Mesendoderm (in vitro differentiated cells): ENCODE results near the gene TMEM151B.

Experiments
- DNase-seq: peaks from one replicate; pipeline ENCODE4 v3.0.0; 2013
- H2AK5ac ChIP-seq: 2 replicates; pipeline ENCODE4 v1.6.1; 2013; ENCODE audit warnings: low read length, inconsistent platforms
- H2BK120ac ChIP-seq: 2 replicates; pipeline ENCODE4 v1.6.1; 2013; ENCODE audit warnings: low read depth, mild to moderate bottlenecking, low read length, moderate library complexity, mixed read lengths
- H2BK15ac ChIP-seq: replicated peaks from 2 replicates; pipeline ENCODE4 v1.6.1; 2013; ENCODE audit warnings: low read depth, mild to moderate bottlenecking, moderate library complexity
- H2BK5ac ChIP-seq: 2 replicates; pipeline ENCODE4 v1.6.1; 2013; ENCODE audit warnings: low read length, inconsistent platforms
- H3K18ac ChIP-seq: 2 replicates; pipeline ENCODE4 v1.6.1; 2013; ENCODE audit warnings: mild to moderate bottlenecking, low read length, mixed read lengths
- H3K23ac ChIP-seq: one replicate; pipeline ENCODE4 v1.6.1; 2013; ENCODE audit warnings: low read length
- H3K27ac ChIP-seq: 2 replicates; pipeline ENCODE4 v1.5.1; 2013; ENCODE audit warnings: low read depth, mild to moderate bottlenecking, inconsistent platforms, low read length, moderate library complexity
- H3K27me3 ChIP-seq: 2 replicates; pipeline ENCODE4 v1.6.1; 2013; ENCODE audit warnings: low read length, control low read depth, mild to moderate bottlenecking, inconsistent platforms; ENCODE audit not compliant: insufficient read depth, poor library complexity
- H3K36me3 ChIP-seq: 2 replicates; pipeline ENCODE4 v1.6.1; 2013; ENCODE audit warnings: low read length, inconsistent platforms; ENCODE audit not compliant: control insufficient read depth, insufficient read depth
- H3K4ac ChIP-seq: one replicate; pipeline ENCODE4 v1.6.1; 2013; ENCODE audit warnings: low read depth, mild to moderate bottlenecking, low read length, moderate library complexity
- H3K4me1 ChIP-seq: 2 replicates; pipeline ENCODE4 v1.6.1; 2013; ENCODE audit warnings: low read depth, low read length, inconsistent platforms; ENCODE audit not compliant: control insufficient read depth
- H3K4me2 ChIP-seq: 2 replicates; pipeline ENCODE4 v1.6.1; 2013; ENCODE audit warnings: low read length
- H3K4me3 ChIP-seq: 2 replicates; pipeline ENCODE4 v1.5.1; 2013; ENCODE audit warnings: mild to moderate bottlenecking, low read length
- H3K56ac ChIP-seq: one replicate; pipeline ENCODE4 v1.6.1; 2013; ENCODE audit warnings: low read length
- H3K79me1 ChIP-seq: 2 replicates; pipeline ENCODE4 v1.6.1; 2013; ENCODE audit warnings: low read length, inconsistent platforms
- H3K79me2 ChIP-seq: 2 replicates; pipeline ENCODE4 v1.6.1; 2013; ENCODE audit warnings: mild to moderate bottlenecking, low read length; ENCODE audit not compliant: control insufficient read depth, insufficient read depth
- H3K9ac ChIP-seq: 2 replicates; pipeline ENCODE4 v1.6.1; 2013; ENCODE audit warnings: low read length, inconsistent platforms
- H4K5ac ChIP-seq: one replicate; pipeline ENCODE4 v1.6.1; 2013; ENCODE audit warnings: low read length
- H4K8ac ChIP-seq: one replicate; pipeline ENCODE4 v1.6.1; 2013; ENCODE audit warnings: low read depth, mild to moderate bottlenecking, control low read depth, low read length, moderate library complexity
- WGBS: extraction: QIAGEN DNeasy Blood & Tissue Kit; methylation state at CpG from one replicate; pipeline ENCODE4 v1.1.7; 2013; ENCODE audit warnings: low lambda C conversion rate, missing lambda C conversion rate; ENCODE audit not compliant: insufficient coverage; ENCODE audit errors: extremely low coverage; 5-methylcytosine and 5-hydroxymethylcytosine counted together

TMEM151B gene

DNA sequence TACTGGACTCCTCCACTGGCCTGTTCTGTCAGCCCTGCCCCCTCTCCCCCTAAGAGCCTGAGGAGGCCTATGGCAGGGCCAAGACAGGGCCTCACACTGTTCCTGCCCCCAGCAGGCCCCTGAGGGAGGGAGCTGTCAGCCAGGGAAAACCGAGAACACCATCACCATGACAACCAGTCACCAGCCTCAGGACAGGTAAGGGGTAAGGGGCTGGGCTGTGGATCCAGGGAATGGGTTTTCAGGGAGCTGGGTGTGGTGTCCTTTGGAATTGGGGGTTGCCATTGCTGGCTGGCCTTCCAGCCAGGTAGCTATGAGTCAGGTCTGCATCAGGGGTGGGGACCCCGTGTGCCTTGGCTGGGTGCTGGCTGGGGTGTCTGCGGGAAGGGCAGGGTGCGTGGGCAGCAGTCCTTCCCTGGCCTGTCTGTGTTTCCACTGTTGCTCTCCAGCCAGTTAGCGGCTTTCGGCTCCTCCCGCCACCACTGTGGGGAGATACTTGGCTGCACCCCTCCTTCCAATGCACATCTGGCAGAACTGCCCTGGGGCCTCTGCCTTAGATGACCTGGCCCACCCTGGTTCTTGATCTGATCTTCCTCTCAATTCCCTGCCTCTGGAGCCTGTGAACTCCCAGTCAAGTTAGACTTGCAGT, 43.0 kb upstream of the TMEM151B start:
- Histone ChIP-seq H3K9ac (no peak overlapping the region), H3K23ac (no peak overlapping the region), H2BK120ac (no peak overlapping the region), H3K79me2 (peaks cover 10% of the 10 kb centered on the region), H4K5ac (no peak overlapping the region), H3K79me1 (peaks cover 3% of the 10 kb centered on the region), H3K36me3 (no peaks in the 10 kb centered on the region), H2BK15ac (no peak overlapping the region), H3K4me2 (no peak overlapping the region), H3K18ac (no peak overlapping the region), H2BK5ac (no peak overlapping the region), H4K8ac (no peak overlapping the region), H3K4ac (no peak overlapping the region), H3K27ac (no peak overlapping the region), H3K27me3 (no peaks in the 10 kb centered on the region), H3K4me1 (peaks cover 13% of the 10 kb centered on the region), H3K4me3 (no peak overlapping the region), H3K56ac (no peak overlapping the region), H2AK5ac (no peak overlapping the region)
- WGBS: no CpG with 5 or more reads among the region's 7 CpGs
- DNase-seq: peak; percentile 86

DNA sequence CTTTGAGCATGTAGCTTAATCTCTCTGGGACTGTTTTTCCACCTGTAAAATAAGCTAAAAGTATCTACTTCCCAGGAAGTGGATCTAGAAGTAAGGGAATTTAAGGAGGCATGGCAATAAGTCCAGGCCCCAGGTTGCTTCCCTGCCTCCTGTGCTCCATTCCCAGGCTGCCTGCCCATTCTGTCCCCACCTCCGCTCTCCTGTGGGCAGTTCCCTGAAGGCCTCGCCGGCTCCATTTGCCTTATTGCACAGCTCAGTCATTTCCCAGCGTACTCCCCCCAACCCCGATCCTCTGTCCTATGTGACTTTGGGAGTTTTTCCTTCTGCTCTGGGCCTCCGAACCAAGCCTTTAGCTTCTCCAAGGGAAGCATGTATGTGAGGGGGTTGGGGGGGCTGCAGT, 42.2 kb upstream of the TMEM151B start:
- Histone ChIP-seq H3K4me1 (peaks cover 8% of the 10 kb centered on the region), H3K9ac (no peak overlapping the region), H3K4me2 (no peak overlapping the region), H4K5ac (no peak overlapping the region), H3K27ac (no peak overlapping the region), H3K56ac (no peak overlapping the region), H3K4me3 (no peak overlapping the region), H2BK120ac (no peak overlapping the region), H2AK5ac (no peak overlapping the region), H2BK5ac (no peak overlapping the region), H2BK15ac (no peak overlapping the region), H3K23ac (no peak overlapping the region), H4K8ac (no peak overlapping the region), H3K27me3 (no peaks in the 10 kb centered on the region), H3K36me3 (no peaks in the 10 kb centered on the region), H3K79me2 (peaks cover 10% of the 10 kb centered on the region), H3K79me1 (peaks cover 3% of the 10 kb centered on the region), H3K18ac (no peak overlapping the region), H3K4ac (no peak overlapping the region)
- DNase-seq: no peak
- no CpG with 5 or more reads among the region's 6 CpGs for whole genome bisulfite sequencing

DNA sequence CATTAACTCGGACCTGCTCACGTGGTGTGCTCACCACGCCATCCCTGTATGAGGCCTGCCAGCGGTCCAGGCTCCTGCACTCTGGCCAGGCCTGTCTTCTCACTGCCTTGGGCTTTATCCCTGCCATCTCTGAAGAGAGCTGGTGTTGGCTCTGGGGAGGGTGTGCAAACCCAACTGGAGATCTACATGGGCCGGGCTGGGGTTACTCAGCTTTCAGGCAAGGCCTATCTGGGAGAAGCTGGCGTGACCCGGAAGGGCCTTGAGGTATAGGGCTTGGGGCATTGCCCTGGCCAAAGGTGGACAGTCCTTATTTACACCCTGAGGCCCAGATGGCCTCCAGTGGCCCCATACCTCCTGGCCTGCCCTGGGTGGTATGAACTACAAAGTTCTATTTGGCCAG, 41.8 kb upstream of the TMEM151B start:
- Histone ChIP-seq H3K36me3 (no peaks in the 10 kb centered on the region), H3K9ac (no peak overlapping the region), H3K27ac (no peak overlapping the region), H3K79me1 (peaks cover 3% of the 10 kb centered on the region), H2BK15ac (no peak overlapping the region), H2BK120ac (no peak overlapping the region), H3K4ac (no peak overlapping the region), H2BK5ac (no peak overlapping the region), H3K56ac (no peak overlapping the region), H3K4me3 (no peak overlapping the region), H3K4me2 (no peak overlapping the region), H3K79me2 (peaks cover 10% of the 10 kb centered on the region), H4K5ac (no peak overlapping the region), H3K18ac (no peak overlapping the region), H2AK5ac (no peak overlapping the region), H3K27me3 (no peaks in the 10 kb centered on the region), H3K4me1 (peaks cover 8% of the 10 kb centered on the region), H3K23ac (no peak overlapping the region), H4K8ac (no peak overlapping the region)
- WGBS: no CpG with 5 or more reads among the region's 7 CpGs
- no peak for DNase-seq

DNA sequence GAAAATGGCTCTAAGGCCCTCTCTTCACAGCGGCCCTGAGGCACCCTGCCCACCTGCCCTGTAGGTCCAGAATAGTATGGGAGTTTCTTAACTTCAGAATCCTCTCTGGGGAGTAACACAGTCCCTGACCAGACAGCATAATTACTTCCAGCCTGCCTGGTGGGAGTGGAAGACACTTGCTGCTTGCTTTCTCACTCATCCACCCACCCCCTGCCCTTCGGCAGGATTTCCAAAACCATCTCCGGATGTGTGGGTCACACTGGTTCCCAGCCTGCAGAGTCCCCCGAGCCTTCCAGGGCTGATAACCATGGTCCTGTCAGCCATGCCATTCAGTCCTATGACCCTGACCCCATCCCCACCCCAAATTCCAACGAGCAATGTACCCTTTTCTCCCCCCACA, 41.4 kb upstream of the TMEM151B start:
- no CpG with 5 or more reads among the region's 5 CpGs for WGBS
- no peaks in the 10 kb centered on the region for H3K27me3 ChIP-seq
- no peak overlapping the region for H3K4me2 ChIP-seq
- H3K9ac ChIP-seq: no peak overlapping the region
- H3K4me3 ChIP-seq: no peak overlapping the region
- H4K5ac ChIP-seq: no peak overlapping the region
- H3K36me3 ChIP-seq: no peaks in the 10 kb centered on the region
- DNase-seq: no peak
- no peak overlapping the region for H3K27ac ChIP-seq
- H3K4ac ChIP-seq: no peak overlapping the region
- H3K18ac ChIP-seq: no peak overlapping the region
- peaks cover 10% of the 10 kb centered on the region for H3K79me2 ChIP-seq
- H2AK5ac ChIP-seq: no peak overlapping the region
- no peak overlapping the region for H2BK5ac ChIP-seq
- H3K4me1 ChIP-seq: peaks cover 8% of the 10 kb centered on the region
- peaks cover 3% of the 10 kb centered on the region for H3K79me1 ChIP-seq
- no peak overlapping the region for H2BK15ac ChIP-seq
- no peak overlapping the region for H4K8ac ChIP-seq
- no peak overlapping the region for H3K56ac ChIP-seq
- H3K23ac ChIP-seq: no peak overlapping the region
- no peak overlapping the region for H2BK120ac ChIP-seq

DNA sequence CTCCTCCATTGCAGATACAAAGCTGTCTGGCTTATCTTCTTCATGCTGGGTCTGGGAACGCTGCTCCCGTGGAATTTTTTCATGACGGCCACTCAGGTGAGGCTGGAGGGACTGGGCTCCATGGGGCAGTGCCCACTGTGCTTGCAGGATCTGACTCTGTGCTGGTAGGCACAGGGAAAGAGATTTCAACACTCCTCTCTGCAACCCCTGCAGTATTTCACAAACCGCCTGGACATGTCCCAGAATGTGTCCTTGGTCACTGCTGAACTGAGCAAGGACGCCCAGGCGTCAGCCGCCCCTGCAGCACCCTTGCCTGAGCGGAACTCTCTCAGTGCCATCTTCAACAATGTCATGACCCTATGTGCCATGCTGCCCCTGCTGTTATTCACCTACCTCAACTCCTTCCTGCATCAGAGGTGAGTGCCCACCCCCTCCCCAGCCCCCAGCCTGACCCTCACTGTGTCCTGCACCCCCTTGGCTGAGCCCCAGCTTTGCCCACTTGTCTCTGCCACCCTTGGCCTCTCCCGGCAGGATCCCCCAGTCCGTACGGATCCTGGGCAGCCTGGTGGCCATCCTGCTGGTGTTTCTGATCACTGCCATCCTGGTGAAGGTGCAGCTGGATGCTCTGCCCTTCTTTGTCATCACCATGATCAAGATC, 40.7 kb upstream of the TMEM151B start:
- Histone ChIP-seq H4K8ac (no peak overlapping the region), H3K4ac (no peak overlapping the region), H2BK15ac (no peak overlapping the region), H3K56ac (no peak overlapping the region), H4K5ac (no peak overlapping the region), H3K9ac (no peak overlapping the region), H3K4me2 (no peak overlapping the region), H3K27me3 (no peaks in the 10 kb centered on the region), H3K4me1 (peaks cover 6% of the 10 kb centered on the region), H3K23ac (no peak overlapping the region), H3K79me2 (peaks cover 10% of the 10 kb centered on the region), H3K79me1 (peaks cover 3% of the 10 kb centered on the region), H2BK120ac (no peak overlapping the region), H2BK5ac (no peak overlapping the region), H3K4me3 (no peak overlapping the region), H3K36me3 (no peaks in the 10 kb centered on the region), H3K27ac (no peak overlapping the region), H2AK5ac (no peak overlapping the region), H3K18ac (no peak overlapping the region)
- DNase-seq: no peak
- no CpG with 5 or more reads among the region's 11 CpGs for WGBS
